OCI-LY7 (cell line): ENCODE results near the gene RAB44. TPM values are rescaled to one million over a fixed set of nuclear protein-coding genes. Genes with fewer than 3 reads are reported as not detected.

Experiments used
- BruUV-seq: library from RNA; stranded (reverse); fragments of 400-500 nt; replicated peaks from 2 replicates; lab custom pipeline; 2021; lab: Mats Ljungman, UMichigan
- CTCF ChIA-PET: fragments of 300-600 bp; sonication (Branson Sonifier 250); formaldehyde crosslinking; loops from one replicate; lab custom pipeline; 2022; ENCODE audit warnings: antibody characterized with exemption; ENCODE audit not compliant: unreplicated experiment; lab: Charles Lee
- POLR2A ChIA-PET: fragments of 300-600 bp; sonication (Branson Sonifier 250); formaldehyde crosslinking; loops from one replicate; lab custom pipeline; 2022; ENCODE audit warnings: antibody characterized with exemption; lab: Charles Lee
- DNase-seq: peaks from one replicate; pipeline ENCODE4 v3.0.0-alpha.2; 2015; ENCODE audit warnings: low spot score
- H2AFZ ChIP-seq: fragments of 200-600 bp; sonication (generic), shearing (Covaris generic); 2 replicates; pipeline ENCODE4 v1.6.1; 2014; ENCODE audit warnings: mild to moderate bottlenecking, antibody characterized with exemption, low read length, moderate library complexity
- H3K27ac ChIP-seq: fragments of 200-600 bp; sonication (generic); 2 replicates; pipeline ENCODE4 v1.5.1; 2014; ENCODE audit warnings: mixed run types, low read depth, mild to moderate bottlenecking, moderate library complexity, low read length, inconsistent platforms; ENCODE audit not compliant: poor library complexity, severe bottlenecking
- H3K36me3 ChIP-seq: fragments of 200-600 bp; sonication (generic); 2 replicates; pipeline ENCODE4 v1.6.1; 2014; ENCODE audit warnings: mild to moderate bottlenecking, antibody characterized with exemption, low read length, moderate library complexity, mixed read lengths; ENCODE audit not compliant: insufficient read depth
- H3K4me1 ChIP-seq: fragments of 200-600 bp; sonication (generic); 2 replicates; pipeline ENCODE4 v1.5.1; 2014; ENCODE audit warnings: mild to moderate bottlenecking, low read length; ENCODE audit not compliant: insufficient read depth, poor library complexity, severe bottlenecking
- H3K4me2 ChIP-seq: fragments of 200-600 bp; sonication (generic); 2 replicates; pipeline ENCODE4 v1.6.1; 2014; ENCODE audit warnings: mild to moderate bottlenecking, low read length
- H3K4me3 ChIP-seq: fragments of 200-600 bp; sonication (generic); 2 replicates; pipeline ENCODE4 v1.5.1; 2014; ENCODE audit warnings: mild to moderate bottlenecking, low read depth, low read length; ENCODE audit not compliant: poor library complexity, severe bottlenecking
- H3K79me2 ChIP-seq: fragments of 200-600 bp; sonication (generic); 2 replicates; pipeline ENCODE4 v1.6.1; 2016; ENCODE audit warnings: low read depth, mild to moderate bottlenecking, low read length, moderate library complexity, mixed read lengths; ENCODE audit not compliant: insufficient read depth
- H3K9me2 ChIP-seq: fragments of 200-600 bp; sonication (generic); 2 replicates; pipeline ENCODE4 v1.6.1; 2016; ENCODE audit warnings: mild to moderate bottlenecking, low read length, mixed read lengths; ENCODE audit not compliant: insufficient read depth
- H3K9me3 ChIP-seq: fragments of 200-600 bp; sonication (generic); 2 replicates; pipeline ENCODE4 v1.6.1; 2014; ENCODE audit warnings: mild to moderate bottlenecking, mixed run types, low read length, mixed read lengths
- H4K20me1 ChIP-seq: fragments of 200-600 bp; sonication (generic); 2 replicates; pipeline ENCODE4 v1.6.1; 2014; ENCODE audit warnings: mild to moderate bottlenecking, antibody characterized with exemption, low read length, moderate library complexity, mixed read lengths; ENCODE audit not compliant: insufficient read depth
- EZH2phosphoT487 ChIP-seq: fragments of 200-600 bp; sonication (generic); IDR thresholded peaks from 2 replicates; pipeline ENCODE4 v1.6.1; 2018; ENCODE audit warnings: low read depth, borderline replicate concordance, mild to moderate bottlenecking, mixed run types, antibody characterized with exemption, low read length, moderate library complexity, mixed read lengths
- intact Hi-C: fragments of 100-400 bp; cut with micrococcal nuclease; formaldehyde crosslinking; loops from one replicate; pipeline ENCODE4 v1.10.0; 2022; ENCODE audit not compliant: unreplicated experiment
- total RNA-seq, 2 experiments: library from RNA; depleted of rRNA in 1 of 2; stranded (reverse); fragments of >200 nt in 1 of 2; shearing (Covaris generic) in 1 of 2; gene quantifications; 2 replicates each; pipeline ENCODE4 v1.2.3, GENCODE V29; 2014 to 2022
- TF ChIP-seq, protein P1 (sequence below): fragments of 200-600 bp; sonication (generic); conservative IDR thresholded peaks from 2 replicates; pipeline ENCODE4 v1.5.1; 2014; ENCODE audit warnings: mild to moderate bottlenecking, antibody characterized with exemption, low read length, moderate library complexity, mixed read lengths

Gene RAB44
- total RNA-seq, 2 experiments from 2014 or later, result 0.09 TPM; not detected in 1

DNA sequence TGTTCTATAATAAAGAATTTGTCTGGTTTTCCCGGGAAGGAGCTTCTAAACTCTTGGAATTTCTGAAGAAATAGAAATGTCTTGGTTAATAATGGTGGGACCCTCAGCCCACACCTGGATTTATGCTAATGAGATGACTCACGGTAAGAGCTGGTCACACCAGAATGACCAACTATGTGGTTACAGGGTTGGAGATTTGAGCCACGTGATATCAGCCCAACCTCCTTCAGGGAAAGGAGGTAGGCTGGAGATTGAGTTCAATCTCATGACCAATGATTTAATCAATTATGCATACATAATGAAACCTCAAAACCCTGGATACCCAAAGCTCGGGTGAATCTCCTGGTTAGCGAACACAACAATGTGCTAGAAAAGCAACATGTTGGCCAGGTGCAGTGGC is 41.2 kb upstream of the RAB44 start:
- TF ChIP-seq EZH2phosphoT487, result no peak
- Histone ChIP-seq H3K9me2 (no peaks in the 10 kb centered on the region), H2AFZ (no peak overlapping the region), H3K4me3 (no peak overlapping the region), H3K36me3 (no peaks in the 10 kb centered on the region), H3K79me2 (no peaks in the 10 kb centered on the region), H3K4me1 (peaks cover 64% of the 10 kb centered on the region), H3K4me2 (no peak overlapping the region), H4K20me1 (no peaks in the 10 kb centered on the region), H3K9me3 (no peaks in the 10 kb centered on the region), H3K27ac (no peak overlapping the region)
- intact Hi-C loops, result no loop called here
- ChIA-PET CTCF (no interaction called here), POLR2A (interaction anchor here (1.3 kb wide), 1 partner anchor 10 kb away, joined by 3 read pairs; no protein-coding TSS in a partner anchor)
- no TSS peak for BruUV-seq
- no peak for DNase-seq

DNA sequence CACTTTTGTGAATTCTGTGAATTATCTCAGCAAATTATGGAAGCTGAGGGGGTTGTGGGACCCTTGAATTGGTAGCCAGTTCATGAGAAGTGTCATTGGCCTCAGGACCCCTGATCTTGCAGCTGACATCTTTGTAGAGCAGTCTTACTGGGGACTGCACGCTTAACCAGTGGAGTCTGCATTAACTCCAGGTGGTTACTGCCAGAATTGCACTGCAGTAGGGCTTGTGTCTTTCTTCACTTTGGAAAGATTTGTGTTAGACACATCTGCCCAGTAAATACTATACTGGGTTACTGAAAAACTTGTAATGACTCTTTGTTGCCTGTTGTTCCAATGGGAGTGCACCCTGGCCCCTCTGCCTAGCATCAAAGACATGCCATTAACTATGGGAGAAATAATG is 40.4 kb upstream of the RAB44 start:
- CTCF ChIA-PET, result no interaction called here
- H3K4me1 ChIP-seq, result peaks cover 67% of the 10 kb centered on the region
- no peaks in the 10 kb centered on the region for H4K20me1 ChIP-seq
- no peak overlapping the region for H3K27ac ChIP-seq
- POLR2A ChIA-PET, result interaction anchor here (0.6 to 1.3 kb wide), 3 partner anchors 9 to 88 kb away, joined by 3 read pairs; no protein-coding TSS in a partner anchor
- no peak for TF ChIP-seq EZH2phosphoT487
- TF ChIP-seq, protein P1, sequence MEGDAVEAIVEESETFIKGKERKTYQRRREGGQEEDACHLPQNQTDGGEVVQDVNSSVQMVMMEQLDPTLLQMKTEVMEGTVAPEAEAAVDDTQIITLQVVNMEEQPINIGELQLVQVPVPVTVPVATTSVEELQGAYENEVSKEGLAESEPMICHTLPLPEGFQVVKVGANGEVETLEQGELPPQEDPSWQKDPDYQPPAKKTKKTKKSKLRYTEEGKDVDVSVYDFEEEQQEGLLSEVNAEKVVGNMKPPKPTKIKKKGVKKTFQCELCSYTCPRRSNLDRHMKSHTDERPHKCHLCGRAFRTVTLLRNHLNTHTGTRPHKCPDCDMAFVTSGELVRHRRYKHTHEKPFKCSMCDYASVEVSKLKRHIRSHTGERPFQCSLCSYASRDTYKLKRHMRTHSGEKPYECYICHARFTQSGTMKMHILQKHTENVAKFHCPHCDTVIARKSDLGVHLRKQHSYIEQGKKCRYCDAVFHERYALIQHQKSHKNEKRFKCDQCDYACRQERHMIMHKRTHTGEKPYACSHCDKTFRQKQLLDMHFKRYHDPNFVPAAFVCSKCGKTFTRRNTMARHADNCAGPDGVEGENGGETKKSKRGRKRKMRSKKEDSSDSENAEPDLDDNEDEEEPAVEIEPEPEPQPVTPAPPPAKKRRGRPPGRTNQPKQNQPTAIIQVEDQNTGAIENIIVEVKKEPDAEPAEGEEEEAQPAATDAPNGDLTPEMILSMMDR, result peak; percentile 45; the same call in 1 of the 2 replicates
- BruUV-seq, result no TSS peak
- intact Hi-C loops, result no loop called here
- DNase-seq, result peak; percentile 57
- no peaks in the 10 kb centered on the region for H3K36me3 ChIP-seq
- peak overlapping the region; percentile 39; the same call in 1 of the 2 replicates for H3K4me2 ChIP-seq
- no peaks in the 10 kb centered on the region for H3K79me2 ChIP-seq
- no peaks in the 10 kb centered on the region for H3K9me3 ChIP-seq
- no peak overlapping the region for H2AFZ ChIP-seq
- no peak overlapping the region for H3K4me3 ChIP-seq
- no peaks in the 10 kb centered on the region for H3K9me2 ChIP-seq

DNA sequence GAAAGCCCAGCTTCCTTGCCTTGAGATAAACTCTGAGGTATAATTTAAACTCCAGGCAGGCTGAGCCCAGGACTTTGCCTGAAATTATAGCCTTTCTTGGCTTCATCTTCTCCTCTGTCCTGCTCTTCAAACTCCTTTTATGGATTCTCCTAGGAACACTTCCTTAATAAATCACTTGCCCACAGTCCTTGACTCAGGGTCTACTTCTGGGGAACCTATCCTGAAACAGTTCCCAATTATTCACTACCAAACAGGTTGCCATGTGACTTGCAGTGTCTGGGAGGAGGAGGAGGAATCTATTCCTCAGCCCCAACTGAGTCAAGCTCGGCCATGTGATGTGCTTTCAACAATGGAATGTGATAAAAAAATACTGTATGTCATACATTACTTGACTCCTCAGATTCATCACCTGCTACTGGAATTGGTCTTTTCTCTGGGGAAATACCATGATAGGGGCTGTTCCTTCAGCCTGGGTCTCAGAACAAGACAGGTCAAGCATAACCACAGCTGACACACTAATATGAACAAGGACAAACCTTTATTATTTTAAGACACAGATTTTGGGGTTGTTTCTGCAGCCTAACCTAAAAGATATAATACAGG is 39.6 kb upstream of the RAB44 start:
- ChIA-PET POLR2A (no interaction called here), CTCF (no interaction called here)
- intact Hi-C loops, result no loop called here
- Histone ChIP-seq H2AFZ (no peak overlapping the region), H4K20me1 (no peaks in the 10 kb centered on the region), H3K27ac (no peak overlapping the region), H3K4me3 (no peak overlapping the region), H3K4me1 (peaks cover 75% of the 10 kb centered on the region), H3K9me2 (no peaks in the 10 kb centered on the region), H3K4me2 (peak overlapping the region; percentile 39), H3K9me3 (no peaks in the 10 kb centered on the region), H3K79me2 (no peaks in the 10 kb centered on the region), H3K36me3 (no peaks in the 10 kb centered on the region)
- BruUV-seq, result no TSS peak
- TF ChIP-seq, protein P1, result no peak
- DNase-seq, result peak; percentile 39
